Colonic mucosa (tissue), 4 donors: Measurements from ENCODE around the gene HNRNPUL2. TPM values are rescaled to one million over a fixed set of nuclear protein-coding genes. Genes with fewer than 3 reads are reported as not detected.
A peak's percentile ranks its signal among the peaks of the same experiment; 100 is the strongest.
"Not testable (repeated sequence)": the region's sequence is repeated elsewhere in the genome, so short reads cannot be mapped to it uniquely, and the experiment has no call there.

ENCODE experiments used
- DNase-seq: peaks from one replicate; pipeline ENCODE4 v3.0.0-alpha.2; 2020
- H3K27ac ChIP-seq: fragments of 200-600 bp; one replicate; pipeline ENCODE4 v1.8.0; 2021
- H3K27me3 ChIP-seq: fragments of 200-600 bp; one replicate; pipeline ENCODE4 v1.8.0; 2021
- H3K36me3 ChIP-seq: fragments of 200-600 bp; one replicate; pipeline ENCODE4 v1.8.0; 2021
- H3K4me1 ChIP-seq: fragments of 200-600 bp; one replicate; pipeline ENCODE4 v1.8.0; 2021; ENCODE audit warnings: mild to moderate bottlenecking
- H3K4me3 ChIP-seq: fragments of 200-600 bp; one replicate; pipeline ENCODE4 v1.8.0; 2021
- H3K9ac ChIP-seq, 2 donors: one replicate each; pipeline ENCODE4 v1.7.0; 2013; ENCODE audit warnings: control low read depth in 2 of 2, low read depth in 2 of 2, low read length in 2 of 2
- H3K9me3 ChIP-seq: fragments of 200-600 bp; one replicate; pipeline ENCODE4 v1.8.0; 2021
- intact Hi-C: fragments of 100-400 bp; cut with DNase I; formaldehyde crosslinking; loops from one replicate; pipeline ENCODE4 v1.14.1; 2022
- total RNA-seq, 2 donors: library from RNA; stranded (reverse); fragmentation: NEBNext Ultra II Directional in 1 of 2; extraction: Animal tissue kit (Norgen Biotek cat#: 25700) in 1 of 2; gene quantifications; one replicate each; pipeline ENCODE4 v1.2.1, GENCODE V29; 2021
- TF ChIP-seq, protein P1 (sequence below): fragments of 200-600 bp; IDR thresholded peaks from one replicate; pipeline ENCODE4 v1.8.0; 2022; ENCODE audit warnings: antibody characterized with exemption, mild to moderate bottlenecking
- donor health status: healthy.
- donor health status: DM: no; HTN: no; CAD: no.
- donor health status: DM: no; HTN: no; CAD: no.

HNRNPUL2 gene
- total RNA-seq: 10 to 100 TPM; 50.5 to 59.3 TPM

DNA sequence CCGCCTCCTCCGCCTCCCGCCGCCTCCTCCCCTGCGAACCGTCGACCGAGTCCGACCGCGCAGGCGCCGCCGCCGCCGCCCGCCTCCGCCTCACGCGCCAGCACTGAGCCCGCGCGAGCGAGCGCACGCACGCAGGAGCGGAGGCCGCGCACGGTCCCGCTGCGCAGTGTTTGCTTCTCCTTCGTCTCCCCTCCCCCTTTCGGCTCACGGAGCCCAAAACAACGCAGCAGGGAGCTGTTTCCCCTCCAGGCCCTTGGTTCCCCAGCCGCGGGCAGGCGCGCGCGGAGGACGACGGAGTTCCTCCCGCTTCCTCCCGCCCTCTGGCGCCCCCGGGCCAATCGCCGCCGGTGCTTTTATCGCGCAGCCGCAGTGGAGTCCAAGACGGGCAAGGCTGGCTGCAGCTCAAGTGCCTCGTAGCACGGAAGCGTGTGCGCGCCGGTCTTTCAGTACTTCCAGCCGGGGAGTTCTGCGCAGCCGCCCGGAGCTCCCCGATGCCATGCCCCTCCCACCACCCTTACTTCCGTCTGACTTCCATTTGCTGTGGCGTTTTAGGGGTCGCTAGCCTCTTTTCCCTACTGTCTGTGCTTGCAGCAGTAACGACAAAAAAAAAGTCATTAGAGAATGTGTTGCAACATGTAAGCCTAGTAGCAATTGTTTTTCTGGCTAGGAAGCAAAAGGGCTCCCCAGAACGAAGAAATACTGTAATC lies at the start of gene HNRNPUL2:
Gene HNRNPUL2 (minus strand): TSS at position 293 of the 707 bp plus-strand sequence. CDS start 301 bp downstream, outside the sequence.
- intact Hi-C loops: no loop called here
- peak within 1 kb of the TSS; percentile 91 to 96 for H3K9ac ChIP-seq
- H3K4me1 ChIP-seq: peaks cover 13% of the 10 kb centered on the region
- H3K27me3 ChIP-seq: no peaks in the 10 kb centered on the region
- peak within 1 kb of the TSS; percentile 74 for H3K4me3 ChIP-seq
- H3K9me3 ChIP-seq: no peaks in the 10 kb centered on the region
- H3K36me3 ChIP-seq: peaks cover 12% of the 10 kb centered on the region
- H3K27ac ChIP-seq: peak within 1 kb of the TSS; percentile 98
- peak; percentile 98 for DNase-seq
- TF ChIP-seq, protein P1, sequence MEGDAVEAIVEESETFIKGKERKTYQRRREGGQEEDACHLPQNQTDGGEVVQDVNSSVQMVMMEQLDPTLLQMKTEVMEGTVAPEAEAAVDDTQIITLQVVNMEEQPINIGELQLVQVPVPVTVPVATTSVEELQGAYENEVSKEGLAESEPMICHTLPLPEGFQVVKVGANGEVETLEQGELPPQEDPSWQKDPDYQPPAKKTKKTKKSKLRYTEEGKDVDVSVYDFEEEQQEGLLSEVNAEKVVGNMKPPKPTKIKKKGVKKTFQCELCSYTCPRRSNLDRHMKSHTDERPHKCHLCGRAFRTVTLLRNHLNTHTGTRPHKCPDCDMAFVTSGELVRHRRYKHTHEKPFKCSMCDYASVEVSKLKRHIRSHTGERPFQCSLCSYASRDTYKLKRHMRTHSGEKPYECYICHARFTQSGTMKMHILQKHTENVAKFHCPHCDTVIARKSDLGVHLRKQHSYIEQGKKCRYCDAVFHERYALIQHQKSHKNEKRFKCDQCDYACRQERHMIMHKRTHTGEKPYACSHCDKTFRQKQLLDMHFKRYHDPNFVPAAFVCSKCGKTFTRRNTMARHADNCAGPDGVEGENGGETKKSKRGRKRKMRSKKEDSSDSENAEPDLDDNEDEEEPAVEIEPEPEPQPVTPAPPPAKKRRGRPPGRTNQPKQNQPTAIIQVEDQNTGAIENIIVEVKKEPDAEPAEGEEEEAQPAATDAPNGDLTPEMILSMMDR: no peak

DNA sequence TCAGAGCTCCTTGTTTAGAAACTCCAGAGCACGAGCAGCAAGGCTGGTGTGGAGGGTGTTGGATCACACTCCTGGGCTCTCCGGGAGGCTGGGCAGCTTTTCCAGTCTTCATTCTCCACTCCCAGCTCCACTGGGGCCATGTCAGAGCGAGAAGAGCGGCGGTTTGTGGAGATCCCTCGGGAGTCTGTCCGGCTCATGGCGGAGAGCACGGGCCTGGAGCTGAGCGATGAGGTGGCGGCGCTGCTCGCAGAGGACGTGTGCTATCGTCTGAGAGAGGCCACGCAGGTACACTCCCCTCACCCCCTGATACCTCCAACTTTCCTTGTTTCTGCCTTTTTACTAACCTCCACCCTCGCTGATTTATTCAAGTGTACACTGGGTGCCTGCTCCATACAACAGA lies 48.4 kb upstream of the HNRNPUL2 start:
- Histone ChIP-seq H3K27me3 (no peaks in the 10 kb centered on the region), H3K36me3 (peaks cover 8% of the 10 kb centered on the region), H3K4me1 (peaks cover 6% of the 10 kb centered on the region), H3K4me3 (no peak overlapping the region), H3K9ac (no peak overlapping the region), H3K9me3 (no peaks in the 10 kb centered on the region), H3K27ac (no peak overlapping the region)
- intact Hi-C loops: no loop called here
- TF ChIP-seq, protein P1: no peak
- no peak for DNase-seq

DNA sequence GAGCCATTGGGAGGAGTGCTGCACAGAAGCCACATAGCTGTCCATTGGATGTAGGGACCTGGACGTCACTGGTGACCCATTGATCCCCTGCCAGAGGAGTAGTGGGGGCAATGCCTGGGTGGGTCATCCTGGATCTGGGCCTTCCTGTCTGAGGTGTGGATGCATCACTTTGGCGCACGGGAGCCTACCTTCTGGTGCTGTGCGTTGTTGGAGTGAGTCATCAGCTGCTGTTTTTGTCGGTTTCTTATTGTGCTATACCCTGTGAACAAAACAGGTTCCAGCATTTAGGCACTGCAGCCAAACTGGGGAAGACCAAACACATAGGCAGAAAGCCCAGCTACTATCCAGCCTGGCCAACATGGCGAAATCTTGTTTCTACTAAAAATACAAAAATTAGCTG lies 47.1 kb upstream of the HNRNPUL2 start:
- intact Hi-C loops: no loop called here
- H3K4me3 ChIP-seq: no peak overlapping the region
- H3K27me3 ChIP-seq: no peaks in the 10 kb centered on the region
- no peak overlapping the region for H3K27ac ChIP-seq
- H3K4me1 ChIP-seq: peaks cover 9% of the 10 kb centered on the region
- no peaks in the 10 kb centered on the region for H3K9me3 ChIP-seq
- no peak for DNase-seq
- H3K9ac ChIP-seq: no peak overlapping the region
- TF ChIP-seq, protein P1: no peak
- peaks cover 5% of the 10 kb centered on the region for H3K36me3 ChIP-seq

GRCh38 chr11:62771144-62772021 lies 44.1 kb upstream of the HNRNPUL2 start, which contains the start of gene TAF6L:
TSS of gene TAF6L (plus strand) at chr11:62771396. CDS start at chr11:62775784, 4,388 bp downstream.
- Histone ChIP-seq H3K9me3 (no peaks in the 10 kb centered on the region), H3K27ac (peak within 1 kb of the TSS; percentile 92), H3K27me3 (no peaks in the 10 kb centered on the region), H3K36me3 (no peaks in the 10 kb centered on the region), H3K9ac (peak within 1 kb of the TSS; percentile 70 to 73), H3K4me3 (peak within 1 kb of the TSS; percentile 64), H3K4me1 (peaks cover 9% of the 10 kb centered on the region)
- TF ChIP-seq, protein P1: no peak
- DNase-seq: peak; percentile 99
- intact Hi-C loops: no loop called here

DNA sequence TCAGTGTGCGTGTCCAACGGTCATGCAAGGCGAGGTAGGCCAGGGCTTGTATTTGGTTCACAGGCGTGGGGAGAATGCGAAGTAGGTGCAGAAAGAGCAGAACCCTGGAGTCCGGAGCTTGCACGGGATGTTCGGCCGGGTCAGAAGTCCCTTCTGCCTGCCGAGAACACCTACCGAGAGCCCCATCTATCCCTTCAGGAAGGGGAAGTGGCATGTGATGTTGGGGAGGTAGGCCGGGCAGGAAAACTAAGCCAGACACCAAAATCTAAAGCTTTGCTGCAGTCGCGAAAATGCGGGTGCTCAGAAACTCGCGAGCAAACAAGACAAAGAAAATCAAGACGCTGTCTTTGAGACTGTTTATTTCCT lies 43.5 kb upstream of the HNRNPUL2 start:
- DNase-seq: peak; percentile 44
- no peaks in the 10 kb centered on the region for H3K36me3 ChIP-seq

DNA sequence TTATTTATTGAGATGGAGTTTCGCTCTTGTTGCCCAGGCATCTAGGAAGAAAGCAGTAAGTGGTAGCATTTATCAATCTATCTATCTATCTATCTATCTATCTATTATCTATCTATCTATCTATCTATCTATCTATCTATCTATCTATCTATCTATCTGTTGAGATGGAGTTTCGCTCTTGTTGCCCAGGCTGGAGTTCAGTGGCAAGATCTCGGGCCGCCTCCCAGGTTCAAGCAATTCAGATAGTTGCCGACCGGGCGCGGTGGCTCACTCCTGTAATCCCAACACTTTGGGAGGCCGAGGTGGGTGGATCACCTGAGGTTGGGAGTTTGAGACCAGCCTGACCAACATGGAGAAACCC lies 33.6 kb upstream of the HNRNPUL2 start:
- not testable (repeated sequence) for H3K9me3 ChIP-seq, H3K27me3 ChIP-seq, H3K9ac ChIP-seq, H3K4me1 ChIP-seq, H3K36me3 ChIP-seq
- Histone ChIP-seq H3K4me3 (peak overlapping the region; percentile 87), H3K27ac (peak overlapping the region; percentile 81)
- intact Hi-C loops: loop anchor here (10.0 kb wide), 1 partner anchor 46 kb away; no protein-coding TSS in a partner anchor
- peak; percentile 32 for DNase-seq

More for the DNA sequence above, 43.5 kb upstream of the HNRNPUL2 start:
- Histone ChIP-seq H3K9me3 (no peaks in the 10 kb centered on the region), H3K9ac (peak overlapping the region; percentile 64 to 73), H3K27me3 (no peaks in the 10 kb centered on the region), H3K27ac (peak overlapping the region; percentile 92), H3K4me1 (peaks cover 9% of the 10 kb centered on the region), H3K4me3 (peak overlapping the region; percentile 64)
- intact Hi-C loops: no loop called here
- TF ChIP-seq, protein P1: no peak
